ENCODE results near the gene RNFT2.
A peak's percentile ranks its signal among the peaks of the same experiment; 100 is the strongest.

GRCh38 chr12:116818948-116819832 lies 81.1 kb downstream of the RNFT2 start:
- TF ChIP-seq CTCF (IDR thresholded peaks at IDR 0.05 in 2 of 3, conservative IDR thresholded peaks at IDR 0.05 in 1 of 3; ENCODE audit: borderline replicate concordance in 1 of 3, insufficient read depth in 1 of 3, low read depth in 2 of 3, low read length in 2 of 3), result no peak
- TF ChIP-seq, protein P1, sequence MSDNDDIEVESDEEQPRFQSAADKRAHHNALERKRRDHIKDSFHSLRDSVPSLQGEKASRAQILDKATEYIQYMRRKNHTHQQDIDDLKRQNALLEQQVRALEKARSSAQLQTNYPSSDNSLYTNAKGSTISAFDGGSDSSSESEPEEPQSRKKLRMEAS (IDR thresholded peaks at IDR 0.05), result peak; percentile 72
- TF ChIP-seq RAD21 (IDR thresholded peaks at IDR 0.05; ENCODE audit: low read depth), result no peak
- TF ChIP-seq POLR2A (IDR thresholded peaks at IDR 0.05; ENCODE audit: borderline replicate concordance, extremely low read depth, insufficient read depth, insufficient read length), result peak; percentile 14

All from HCT116 (cell line).